ENCODE data around the gene GREB1L.

The GREB1L gene

DNA sequence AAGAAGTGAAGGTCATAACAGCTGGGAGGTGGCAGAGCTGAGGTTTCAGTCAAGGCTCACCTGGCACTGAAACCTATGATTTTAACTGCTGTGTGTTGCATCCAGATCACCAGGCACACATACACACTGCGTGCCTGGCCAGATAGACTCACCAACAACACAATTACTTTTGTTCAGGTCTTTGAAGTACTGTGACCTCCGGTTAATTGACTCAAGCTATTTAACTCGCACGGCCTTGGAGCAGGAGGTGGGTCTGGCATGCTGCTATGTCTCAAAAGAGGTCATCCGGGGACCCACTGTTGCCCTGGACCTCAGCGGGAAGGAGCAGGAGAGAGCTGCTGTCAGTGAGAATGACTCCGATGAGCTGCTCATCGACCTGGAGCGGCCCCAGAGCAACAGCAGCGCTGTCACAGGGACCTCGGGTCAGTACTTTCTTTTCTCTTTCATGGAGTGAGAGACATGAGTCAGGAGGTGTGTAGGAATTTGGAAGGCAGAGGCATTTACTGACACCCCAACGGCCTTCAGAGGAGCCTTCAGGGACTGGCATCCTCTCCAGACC is 254.3 kb downstream of the GREB1L start:
- no peak for DNase-seq

DNA sequence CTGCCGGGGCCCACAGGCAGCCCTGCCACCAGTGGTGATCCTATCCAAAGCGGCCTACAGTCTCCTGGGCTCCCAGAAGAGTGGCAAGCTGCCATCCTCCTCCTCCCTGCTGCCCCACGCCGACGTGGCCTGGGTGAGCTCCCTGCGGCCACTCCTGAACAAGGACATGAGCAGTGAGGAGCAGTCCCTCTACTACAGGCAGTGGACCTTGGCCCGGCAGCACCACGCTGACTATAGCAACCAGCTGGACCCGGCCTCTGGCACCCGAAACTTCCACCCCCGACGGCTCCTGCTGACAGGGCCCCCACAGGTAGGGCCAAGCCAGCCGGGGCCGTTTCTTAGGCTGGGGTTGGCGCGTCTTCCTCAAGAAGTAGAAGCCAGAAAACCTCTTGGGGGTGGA is 258.0 kb downstream of the GREB1L start:
- no peak for DNase-seq

DNA sequence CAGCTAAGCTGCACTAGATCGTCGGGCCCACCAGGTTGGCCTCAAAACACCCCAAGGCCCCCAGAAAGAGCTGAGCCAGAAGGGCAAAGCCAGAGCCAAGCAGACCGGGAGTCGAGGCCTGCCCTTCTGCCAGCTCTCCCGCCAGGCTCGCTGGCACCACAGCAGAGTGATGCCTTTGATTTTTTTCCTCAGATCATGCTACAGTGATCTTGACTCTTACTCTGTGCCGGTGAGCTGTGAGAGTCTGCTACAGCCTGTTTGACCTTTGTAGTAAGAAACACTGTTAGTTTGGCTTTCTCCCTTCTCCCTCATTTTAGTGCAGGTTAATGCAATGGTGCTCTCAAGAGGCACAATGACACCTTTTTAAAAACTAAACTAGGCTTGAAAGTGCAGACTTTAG is 260.6 kb downstream of the GREB1L start:
- no peak for DNase-seq

DNA sequence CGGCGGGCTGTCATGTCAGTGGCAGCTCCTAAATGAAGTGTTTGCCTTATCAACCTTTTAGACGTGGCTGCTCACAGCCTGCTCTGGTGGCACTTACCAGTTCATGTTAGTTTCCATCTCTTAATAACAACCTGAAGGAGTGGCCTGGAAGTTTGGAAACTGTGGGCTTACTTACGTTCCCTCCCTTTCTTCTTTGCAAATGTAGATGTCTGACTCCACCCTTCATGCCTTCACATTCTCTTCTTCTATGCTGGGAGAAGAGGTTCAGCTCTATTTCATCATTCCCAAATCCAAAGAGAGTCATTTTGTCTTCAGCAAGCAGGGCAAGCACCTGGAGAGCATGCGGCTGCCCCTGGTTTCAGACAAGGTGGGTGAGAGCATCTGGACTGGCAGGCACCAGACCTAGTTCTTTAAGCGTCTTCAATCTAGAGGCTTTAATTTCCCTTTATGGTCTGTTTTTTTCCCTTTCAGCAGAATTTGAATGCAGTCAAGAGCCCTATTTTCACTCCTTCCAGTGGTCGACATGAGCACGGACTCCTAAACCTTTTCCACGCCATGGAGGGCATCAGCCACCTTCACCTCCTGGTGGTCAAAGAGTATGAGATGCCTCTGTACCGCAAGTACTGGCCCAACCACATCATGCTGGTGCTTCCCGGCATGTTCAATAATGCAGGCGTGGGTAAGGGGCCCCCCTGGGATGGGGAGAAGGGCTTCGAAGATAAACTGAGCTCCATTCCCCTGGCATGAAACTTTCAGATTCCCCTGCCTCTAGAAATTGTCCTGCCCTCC is 266.1 kb downstream of the GREB1L start:
- DNase-seq = no peak

DNA sequence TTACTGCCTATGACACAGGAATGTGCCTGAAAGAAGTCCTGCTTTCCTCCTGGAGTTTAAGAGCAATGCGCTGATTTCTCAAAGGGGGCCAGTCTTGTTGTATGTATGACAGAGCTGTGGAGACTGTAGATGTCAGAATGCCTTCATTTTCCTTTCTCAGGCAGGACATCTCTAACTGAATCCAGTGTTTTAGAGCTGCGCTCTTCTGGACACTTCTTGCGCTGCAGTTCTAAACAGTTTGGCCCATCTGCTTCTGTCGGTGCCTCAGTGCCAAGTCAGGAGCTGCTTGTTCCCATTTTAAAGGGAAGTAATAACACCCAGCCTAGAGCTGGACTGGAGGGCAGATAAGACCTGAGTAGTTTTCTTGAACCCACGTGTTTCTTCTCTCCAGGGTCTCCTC is 267.0 kb downstream of the GREB1L start:
- DNase-seq = no peak

DNA sequence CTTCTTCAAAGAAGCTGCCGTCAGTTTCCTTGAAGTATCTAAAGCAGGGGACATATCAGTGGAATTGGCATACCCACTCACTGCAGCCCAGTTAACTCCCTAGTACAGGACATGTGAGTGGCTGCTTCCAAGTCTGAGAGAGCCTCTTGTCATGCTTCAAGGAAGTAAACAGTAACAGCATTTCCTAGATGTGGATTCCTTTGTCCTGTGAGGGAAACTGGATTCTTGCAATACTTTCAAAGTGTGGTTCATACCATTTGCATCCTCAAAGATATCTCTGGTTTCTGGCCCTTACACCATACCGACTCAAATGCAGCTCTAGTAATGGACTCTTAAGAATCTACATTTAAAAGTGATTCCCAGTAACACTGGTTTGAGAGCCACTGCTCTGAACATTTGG is 271.3 kb downstream of the GREB1L start:
- no peak for DNase-seq

DNA sequence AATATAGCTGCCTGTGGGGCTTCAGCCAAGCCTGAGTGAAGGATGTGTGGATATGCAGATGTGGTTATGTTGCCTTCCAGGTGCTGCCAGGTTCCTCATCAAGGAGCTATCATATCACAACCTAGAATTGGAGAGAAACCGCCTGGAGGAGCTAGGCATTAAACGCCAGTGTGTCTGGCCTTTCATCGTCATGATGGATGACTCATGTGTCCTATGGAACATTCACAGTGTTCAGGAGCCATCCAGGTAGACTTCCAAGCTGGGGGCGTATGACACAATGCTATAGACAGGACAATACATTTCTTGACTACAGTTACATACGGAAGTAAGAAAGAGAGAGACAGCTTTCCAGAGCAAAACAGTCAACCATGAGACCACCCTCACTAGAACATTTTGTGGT is 271.7 kb downstream of the GREB1L start:
- DNase-seq = no peak

DNA sequence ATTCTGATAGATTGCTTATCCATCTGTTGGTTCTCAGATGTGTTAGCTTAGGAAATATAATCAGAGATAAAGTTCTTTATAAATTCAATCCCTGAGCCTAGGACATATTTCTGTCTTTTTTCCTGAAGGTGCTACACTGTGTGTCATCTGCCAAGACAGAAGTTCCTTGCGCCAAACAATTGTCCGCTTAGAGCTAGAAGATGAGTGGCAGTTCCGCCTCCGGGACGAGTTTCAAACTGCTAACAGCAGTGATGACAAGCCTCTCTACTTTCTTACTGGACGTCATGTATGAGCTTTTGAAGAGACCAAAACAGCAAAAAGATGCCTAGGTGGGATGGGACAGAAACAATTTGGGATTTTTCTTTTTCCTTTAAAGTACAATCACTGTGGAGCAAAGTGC is 280.5 kb downstream of the GREB1L start:
- DNase-seq = no peak

DNA sequence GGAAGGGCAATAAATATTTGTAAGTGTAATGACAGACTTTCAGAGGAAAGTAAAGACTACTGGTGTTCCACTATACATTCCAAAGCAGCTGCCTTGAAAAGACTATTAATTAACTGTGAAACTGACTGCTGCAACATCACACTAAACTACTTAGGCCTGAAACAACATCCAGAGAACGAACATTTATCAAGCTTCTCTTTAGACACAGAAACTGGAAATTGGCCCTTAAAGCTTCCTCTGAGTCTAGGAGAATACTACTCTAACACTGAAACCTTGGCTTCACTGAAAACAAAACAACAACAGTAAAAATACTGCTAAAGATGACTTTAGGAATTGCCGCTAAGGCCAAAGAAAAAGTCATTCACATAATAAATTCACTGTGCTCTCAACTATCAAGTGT is 283.9 kb downstream of the GREB1L start:
- DNase-seq = no peak

DNA sequence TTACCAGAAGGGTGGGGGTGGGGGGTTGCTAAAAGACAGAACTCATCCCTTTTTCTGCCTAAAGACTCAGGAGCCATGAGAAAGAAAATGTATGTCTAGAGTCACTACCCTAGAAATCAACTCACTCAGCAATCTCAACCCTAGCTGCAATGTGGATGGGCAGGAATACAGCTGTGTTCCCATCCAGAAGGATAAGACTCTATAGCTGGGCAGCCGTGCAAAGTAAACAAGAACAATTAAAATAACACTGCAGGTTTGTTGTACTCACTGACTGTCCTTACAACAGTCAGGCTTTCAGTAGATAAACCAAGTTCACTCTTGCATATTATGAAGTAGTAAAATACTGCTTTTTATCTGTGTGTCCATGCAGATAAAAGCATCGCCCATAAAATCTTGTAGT is 284.4 kb downstream of the GREB1L start:
- no peak for DNase-seq

DNA sequence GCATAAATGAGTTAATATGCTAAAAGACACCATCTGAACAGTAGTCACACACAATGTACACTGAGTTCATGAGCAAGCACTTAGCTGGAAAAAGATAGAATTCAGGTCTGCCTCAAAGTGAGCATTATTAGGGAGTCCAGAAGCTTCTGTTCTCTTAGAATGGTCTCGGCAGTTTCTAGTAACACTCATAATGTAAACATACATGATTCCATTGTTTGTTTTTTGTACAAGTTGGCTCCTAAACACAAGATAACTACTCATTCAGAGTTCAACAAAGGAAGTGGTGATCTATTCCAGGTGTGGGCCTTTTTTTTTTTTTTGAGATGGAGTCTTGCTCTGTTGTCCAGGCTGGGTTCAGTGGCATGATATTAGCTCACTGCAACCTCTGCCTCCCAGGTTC is 292.3 kb downstream of the GREB1L start:
- DNase-seq = no peak

DNA sequence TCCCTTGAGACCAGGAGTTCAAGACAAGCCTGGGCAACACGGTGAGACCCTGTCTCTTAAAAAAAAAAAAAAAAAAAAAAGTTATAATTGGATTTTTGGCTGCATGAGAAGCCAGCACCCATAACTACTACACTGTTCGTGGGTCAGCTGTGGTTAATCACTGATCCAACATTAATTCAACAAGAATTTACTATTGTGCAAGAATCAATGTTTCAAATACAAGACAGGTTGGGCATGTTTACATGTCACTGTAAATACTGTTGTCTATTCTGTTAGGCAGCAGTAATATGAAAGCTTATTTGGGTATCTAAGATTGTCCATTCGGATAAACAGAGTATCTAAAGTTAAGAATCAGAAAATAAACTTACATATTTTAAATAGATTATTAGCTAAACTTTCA is 296.2 kb downstream of the GREB1L start:
- DNase-seq = no peak

DNA sequence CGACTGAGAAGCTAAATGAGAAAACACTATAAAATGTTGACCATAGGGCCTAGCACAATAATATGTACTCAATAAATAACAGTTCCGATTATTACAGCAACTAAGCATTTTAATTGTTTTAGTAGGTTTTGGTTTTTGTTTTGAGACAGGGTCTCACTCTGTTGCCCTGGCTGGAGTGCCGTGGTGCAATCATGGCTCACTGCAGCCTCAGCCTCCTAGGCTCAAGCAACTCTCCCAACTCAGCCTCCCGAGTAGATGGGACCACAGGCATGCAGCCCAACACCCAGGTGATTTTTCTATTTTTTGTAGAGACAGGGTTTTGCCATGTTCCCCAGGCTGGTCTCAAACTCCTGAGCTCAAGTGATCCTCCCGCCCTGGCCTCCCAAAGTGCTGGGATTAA is 304.4 kb downstream of the GREB1L start:
- DNase-seq = no peak

DNA sequence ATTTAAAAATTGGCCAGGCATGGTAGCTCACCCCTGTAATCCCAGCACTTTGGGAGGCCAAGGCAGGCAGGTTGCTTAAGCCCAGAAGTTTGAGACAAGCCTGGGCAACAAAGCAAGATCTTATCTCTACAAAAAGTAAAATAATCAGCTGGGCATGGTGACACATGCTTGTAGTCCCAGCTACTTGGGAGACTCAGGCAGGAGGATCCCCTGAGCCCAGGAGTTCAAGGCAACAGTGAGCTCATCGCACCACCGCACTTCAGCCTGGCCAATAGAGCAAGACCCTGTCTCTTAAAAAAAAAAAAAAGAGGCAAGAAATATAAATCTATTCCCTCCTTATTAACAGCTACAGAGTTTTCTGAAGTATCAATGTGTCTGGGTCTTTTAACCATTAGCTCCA is 306.6 kb downstream of the GREB1L start:
- no peak for DNase-seq

DNA sequence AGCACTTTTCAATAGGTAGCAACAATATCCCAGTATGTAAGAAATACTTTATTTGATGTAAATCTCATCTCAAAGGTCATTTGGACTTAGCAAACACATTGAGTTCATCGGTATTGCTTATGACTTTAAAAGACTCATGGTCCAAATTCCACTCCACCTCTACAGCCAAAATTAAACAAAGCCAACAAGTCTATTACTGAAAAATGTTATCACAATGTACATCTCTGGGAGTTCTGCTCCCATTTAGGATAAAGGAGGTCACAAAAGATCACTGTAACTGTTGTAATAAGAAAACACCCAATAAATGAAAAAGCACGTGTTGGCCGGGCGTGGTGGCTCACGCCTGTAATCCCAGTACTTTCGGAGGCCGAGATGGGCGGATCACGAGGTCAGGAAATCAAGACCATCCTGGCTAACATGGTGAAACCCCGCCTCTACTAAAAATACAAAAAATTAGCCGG is 308.5 kb downstream of the GREB1L start:
- DNase-seq = no peak

DNA sequence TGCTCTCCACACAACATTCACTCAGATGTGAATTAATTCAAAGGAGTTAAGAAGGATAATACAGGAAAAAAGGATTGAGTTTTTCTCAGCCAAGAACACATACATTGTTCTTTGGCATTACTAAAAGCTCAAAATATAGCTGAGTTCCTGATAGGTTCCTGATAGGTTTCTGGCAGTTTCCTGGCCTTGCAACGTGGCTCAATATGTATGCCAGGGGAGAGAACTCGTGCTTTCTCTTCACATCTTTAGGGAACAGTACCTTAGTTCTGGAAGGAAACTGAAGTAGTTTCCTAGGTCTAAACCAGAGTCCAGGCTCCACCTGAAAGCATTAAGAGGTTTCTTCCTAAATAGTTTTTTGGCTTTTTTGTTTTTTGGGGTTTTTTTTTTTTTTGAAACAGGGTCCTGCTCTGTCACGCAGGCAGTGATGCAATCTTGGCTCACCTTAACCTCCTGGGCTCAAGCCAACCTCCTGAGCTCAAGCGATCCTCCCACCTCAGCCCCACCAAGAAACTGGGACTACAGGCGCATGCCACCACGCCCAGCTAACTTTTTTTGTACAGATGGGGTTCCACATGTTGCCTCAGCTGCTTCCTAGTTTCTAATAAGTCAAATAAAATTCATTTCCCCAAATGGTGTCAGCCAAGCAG is 315.7 kb downstream of the GREB1L start:
- DNase-seq = no peak

DNA sequence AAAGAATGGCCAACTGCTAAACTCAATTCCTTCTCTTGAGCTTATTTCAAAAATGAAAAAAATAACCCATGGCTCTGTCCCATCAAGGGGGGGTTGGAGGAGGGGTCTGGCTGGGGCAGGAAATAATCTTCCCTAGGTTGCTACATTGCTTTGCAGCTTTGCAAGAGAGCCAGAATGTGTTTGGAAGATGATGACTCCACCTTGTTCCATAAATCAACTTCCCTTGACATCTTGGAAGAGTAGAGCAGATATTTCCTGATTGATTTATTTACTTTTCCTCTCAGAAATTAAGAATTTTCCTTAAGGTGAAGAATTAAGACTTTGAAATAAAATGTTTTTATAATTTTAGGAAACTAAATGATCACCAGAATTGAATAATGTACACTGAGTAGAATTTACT is 317.2 kb downstream of the GREB1L start:
- no peak for DNase-seq

DNA sequence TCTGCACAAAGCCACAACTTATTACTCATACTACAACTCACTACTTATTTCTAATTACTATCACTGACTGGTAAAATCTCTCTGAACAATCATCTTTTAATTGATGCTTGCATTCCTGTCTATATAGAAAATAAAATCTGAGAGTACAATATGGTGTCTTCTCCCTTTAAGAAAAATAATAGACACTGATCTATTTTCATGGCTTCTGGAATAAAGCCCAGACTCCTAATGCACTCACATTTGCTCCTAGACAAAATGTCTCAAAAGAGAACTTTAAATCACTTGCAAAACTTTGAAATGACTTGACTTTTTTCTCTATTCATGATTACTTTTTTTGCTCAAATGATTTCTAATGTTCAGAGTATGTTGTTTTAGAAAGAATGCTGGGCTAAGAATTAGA is 329.7 kb downstream of the GREB1L start:
- no peak for DNase-seq

All from CD4-positive, alpha-beta T cell treated with Interleukin-17A for 4 hours (primary cell).